BE2C (cell line): ENCODE measurements around the gene GPATCH2.

Source experiments
- DNase-seq: peaks from one replicate; pipeline ENCODE4 v3.0.0-alpha.2; 2020
- H3K27me3 ChIP-seq: fragments of 250-450 bp; sonication (Bioruptor Pico); 2 replicates; pipeline ENCODE4 v1.5.1; 2020; ENCODE audit warnings: mild to moderate bottlenecking
- H3K36me3 ChIP-seq: fragments of 250-450 bp; sonication (Bioruptor Pico); 2 replicates; pipeline ENCODE4 v1.5.1; 2020; ENCODE audit warnings: mild to moderate bottlenecking
- H3K4me1 ChIP-seq: fragments of 250-450 bp; sonication (Bioruptor Pico); 2 replicates; pipeline ENCODE4 v1.5.1; 2020
- H3K4me3 ChIP-seq: 2 replicates; pipeline ENCODE4 v1.5.1; 2011; ENCODE audit warnings: low read depth, low read length
- H3K9me3 ChIP-seq: fragments of 250-450 bp; sonication (Bioruptor Pico); 2 replicates; pipeline ENCODE4 v1.5.1; 2020
- TF ChIP-seq, protein P1 (sequence below): IDR thresholded peaks from 2 replicates; pipeline ENCODE4 v1.5.1; 2012; ENCODE audit warnings: mild to moderate bottlenecking, low read depth, low read length

Gene GPATCH2

DNA sequence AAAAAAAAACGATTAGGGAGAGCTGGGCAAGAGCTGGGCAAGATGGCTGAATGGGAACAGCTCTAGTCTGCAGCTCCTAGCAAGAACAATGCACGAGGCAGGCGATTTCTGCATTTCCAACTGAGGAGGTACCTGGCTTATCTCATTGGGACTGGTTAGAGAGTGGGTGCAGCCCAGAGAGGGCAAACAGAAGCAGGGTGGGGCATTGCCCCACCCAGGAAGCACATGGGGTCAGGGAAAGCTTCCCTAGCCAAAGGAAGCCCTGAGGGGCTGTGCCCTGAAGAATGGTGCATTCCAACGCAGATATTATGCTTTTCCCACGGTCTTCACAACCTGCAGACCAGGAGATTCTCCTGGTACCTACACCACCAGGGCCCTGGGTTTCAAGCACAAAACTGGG, 251.6 kb downstream of the GPATCH2 start:
- no peak overlapping the region for H3K4me3 ChIP-seq
- no peaks in the 10 kb centered on the region for H3K36me3 ChIP-seq
- TF ChIP-seq, protein P1, sequence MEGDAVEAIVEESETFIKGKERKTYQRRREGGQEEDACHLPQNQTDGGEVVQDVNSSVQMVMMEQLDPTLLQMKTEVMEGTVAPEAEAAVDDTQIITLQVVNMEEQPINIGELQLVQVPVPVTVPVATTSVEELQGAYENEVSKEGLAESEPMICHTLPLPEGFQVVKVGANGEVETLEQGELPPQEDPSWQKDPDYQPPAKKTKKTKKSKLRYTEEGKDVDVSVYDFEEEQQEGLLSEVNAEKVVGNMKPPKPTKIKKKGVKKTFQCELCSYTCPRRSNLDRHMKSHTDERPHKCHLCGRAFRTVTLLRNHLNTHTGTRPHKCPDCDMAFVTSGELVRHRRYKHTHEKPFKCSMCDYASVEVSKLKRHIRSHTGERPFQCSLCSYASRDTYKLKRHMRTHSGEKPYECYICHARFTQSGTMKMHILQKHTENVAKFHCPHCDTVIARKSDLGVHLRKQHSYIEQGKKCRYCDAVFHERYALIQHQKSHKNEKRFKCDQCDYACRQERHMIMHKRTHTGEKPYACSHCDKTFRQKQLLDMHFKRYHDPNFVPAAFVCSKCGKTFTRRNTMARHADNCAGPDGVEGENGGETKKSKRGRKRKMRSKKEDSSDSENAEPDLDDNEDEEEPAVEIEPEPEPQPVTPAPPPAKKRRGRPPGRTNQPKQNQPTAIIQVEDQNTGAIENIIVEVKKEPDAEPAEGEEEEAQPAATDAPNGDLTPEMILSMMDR = no peak
- no peaks in the 10 kb centered on the region for H3K27me3 ChIP-seq
- H3K4me1 ChIP-seq = no peaks in the 10 kb centered on the region
- no peaks in the 10 kb centered on the region for H3K9me3 ChIP-seq
- DNase-seq = no peak
